Mesenchymal stem cell (in vitro differentiated cells and primary cell): ENCODE data around the gene CTSF.
A peak's percentile ranks its signal among the peaks of the same experiment; 100 is the strongest.

ENCODE experiments used
- DNase-seq: peaks from one replicate; pipeline ENCODE4 v3.0.0-alpha.2; 2013
- H2AFZ ChIP-seq: one replicate; pipeline ENCODE4 v1.6.1; 2013; ENCODE audit warnings: low read depth, mild to moderate bottlenecking, control low read depth, inconsistent platforms, low read length, moderate library complexity
- H2AK5ac ChIP-seq: 2 replicates; pipeline ENCODE4 v1.6.1; 2013; ENCODE audit warnings: low read length, moderate library complexity, mild to moderate bottlenecking, inconsistent platforms; ENCODE audit not compliant: severe bottlenecking
- H2BK120ac ChIP-seq: one replicate; pipeline ENCODE4 v1.6.1; 2013; ENCODE audit warnings: low read depth, mild to moderate bottlenecking, inconsistent platforms, low read length, moderate library complexity
- H2BK12ac ChIP-seq, 2 experiments: one replicate each; pipeline ENCODE4 v1.6.1; 2013; ENCODE audit warnings: inconsistent platforms in 2 of 2, low read length in 2 of 2, mild to moderate bottlenecking in 2 of 2, moderate library complexity in 2 of 2, control low read depth in 1 of 2
- H2BK15ac ChIP-seq: one replicate; pipeline ENCODE4 v1.6.1; 2013; ENCODE audit warnings: mild to moderate bottlenecking, low read depth, inconsistent platforms; ENCODE audit not compliant: poor library complexity, severe bottlenecking
- H2BK5ac ChIP-seq: 2 replicates; pipeline ENCODE4 v1.6.1; 2013; ENCODE audit warnings: low read depth, mild to moderate bottlenecking, low read length, control low read depth, inconsistent platforms; ENCODE audit not compliant: poor library complexity, severe bottlenecking
- H3K14ac ChIP-seq, 2 experiments: one replicate each; pipeline ENCODE4 v1.6.1; 2013; ENCODE audit warnings: inconsistent platforms in 2 of 2, low read length in 2 of 2, control low read depth in 1 of 2, mild to moderate bottlenecking in 1 of 2, moderate library complexity in 1 of 2
- H3K18ac ChIP-seq, 2 experiments: one replicate each; pipeline ENCODE4 v1.6.1; 2013; ENCODE audit warnings: inconsistent platforms in 2 of 2, low read length in 2 of 2, control low read depth in 1 of 2, low read depth in 1 of 2, mild to moderate bottlenecking in 1 of 2
- H3K23ac ChIP-seq, 2 experiments: one replicate each; pipeline ENCODE4 v1.6.1; 2013; ENCODE audit warnings: inconsistent platforms in 2 of 2, low read length in 2 of 2, mild to moderate bottlenecking in 2 of 2, moderate library complexity in 2 of 2, control low read depth in 1 of 2
- H3K27ac ChIP-seq: 2 replicates; pipeline ENCODE4 v1.5.1; 2013; ENCODE audit warnings: mild to moderate bottlenecking, moderate library complexity, low read length, control low read depth, inconsistent platforms; ENCODE audit not compliant: poor library complexity, severe bottlenecking
- H3K27me3 ChIP-seq, 2 experiments: 2 replicates each; pipeline versions ENCODE4 v1.6.1 to v1.7.0; 2013; ENCODE audit warnings: low read length in 2 of 2, mild to moderate bottlenecking in 2 of 2, moderate library complexity in 2 of 2, control low read depth in 1 of 2, inconsistent platforms in 1 of 2; ENCODE audit not compliant: control insufficient read depth in 1 of 2, insufficient read depth in 1 of 2
- H3K36me3 ChIP-seq, 2 experiments: 2 replicates each; pipeline versions ENCODE4 v1.6.1 to v1.7.0; 2013; ENCODE audit warnings: low read length in 2 of 2, control low read depth in 1 of 2, inconsistent platforms in 1 of 2, low read depth in 1 of 2, mild to moderate bottlenecking in 1 of 2; ENCODE audit not compliant: insufficient read depth in 2 of 2, control insufficient read depth in 1 of 2
- H3K4ac ChIP-seq, 2 experiments: one replicate each; pipeline ENCODE4 v1.6.1; 2013; ENCODE audit warnings: inconsistent platforms in 2 of 2, low read length in 2 of 2, mild to moderate bottlenecking in 2 of 2, moderate library complexity in 2 of 2, control low read depth in 1 of 2, low read depth in 1 of 2
- H3K4me1 ChIP-seq: 2 replicates; pipeline ENCODE4 v1.6.1; 2013; ENCODE audit warnings: low read depth, low read length, control low read depth; ENCODE audit not compliant: control insufficient read depth, insufficient read depth
- H3K4me2 ChIP-seq: 2 replicates; pipeline ENCODE4 v1.6.1; 2013; ENCODE audit warnings: low read length, mild to moderate bottlenecking, inconsistent platforms; ENCODE audit not compliant: poor library complexity, severe bottlenecking
- H3K4me3 ChIP-seq, 2 experiments: 2 replicates each; pipeline versions ENCODE4 v1.5.1 to v1.7.0; 2013; ENCODE audit warnings: low read length in 2 of 2, mild to moderate bottlenecking in 2 of 2, control low read depth in 1 of 2, low read depth in 1 of 2; ENCODE audit not compliant: insufficient read depth in 1 of 2
- H3K79me1 ChIP-seq: replicated peaks from 2 replicates; pipeline ENCODE4 v1.6.1; 2013; ENCODE audit warnings: mild to moderate bottlenecking, control low read depth, low read length, inconsistent platforms; ENCODE audit not compliant: poor library complexity, severe bottlenecking
- H3K9ac ChIP-seq: 2 replicates; pipeline ENCODE4 v1.7.0; 2013; ENCODE audit warnings: mild to moderate bottlenecking, low read length, moderate library complexity
- H3K9me3 ChIP-seq: 2 replicates; pipeline ENCODE4 v1.7.0; 2013; ENCODE audit warnings: mild to moderate bottlenecking, low read length; ENCODE audit not compliant: control insufficient read depth
- H4K8ac ChIP-seq: one replicate; pipeline ENCODE4 v1.6.1; 2013; ENCODE audit warnings: inconsistent platforms, mild to moderate bottlenecking, low read length, moderate library complexity
- H4K91ac ChIP-seq: one replicate; pipeline ENCODE4 v1.6.1; 2013; ENCODE audit warnings: mild to moderate bottlenecking, low read length, inconsistent platforms
- WGBS: methylation state at CpG from one replicate; pipeline ENCODE4 v1.1.7; 2013; ENCODE audit warnings: mixed read lengths; 5-methylcytosine and 5-hydroxymethylcytosine counted together

CTSF gene

DNA sequence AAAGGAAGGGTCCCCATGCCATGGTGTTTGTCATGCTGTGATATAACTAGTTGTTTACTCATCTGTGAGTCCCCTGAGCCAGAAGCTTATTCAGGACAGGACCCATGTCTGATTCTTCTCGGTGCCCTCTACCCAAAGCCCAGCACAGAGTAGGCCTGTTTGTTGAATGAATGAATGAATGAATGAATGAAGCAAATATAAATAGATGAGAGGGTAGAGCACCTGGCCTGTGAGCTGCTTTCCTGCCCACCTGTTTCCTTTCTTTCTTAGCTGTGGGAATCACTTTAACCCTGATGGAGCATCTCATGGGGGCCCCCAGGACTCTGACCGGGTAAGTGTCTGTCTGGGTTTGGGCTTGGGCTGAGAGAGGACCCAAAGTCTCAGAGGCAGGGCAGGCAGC is 31.8 kb upstream of the CTSF start:
- Histone ChIP-seq H2BK120ac (no peak overlapping the region), H2AK5ac (no peak overlapping the region), H3K4me3 (peak overlapping the region in 1 of 2 experiments; percentile 27), H3K9ac (peak overlapping the region; percentile 42), H3K79me1 (peaks cover 21% of the 10 kb centered on the region), H2BK15ac (no peak overlapping the region), H3K4me2 (no peak overlapping the region), H3K9me3 (no peaks in the 10 kb centered on the region), H3K18ac (no peak overlapping the region), H3K23ac (no peak overlapping the region), H3K14ac (no peak overlapping the region), H3K27ac (peak overlapping the region; percentile 43), H3K4ac (no peak overlapping the region), H2BK12ac (no peak overlapping the region), H3K36me3 (peaks cover 39 to 42% of the 10 kb centered on the region in 2 experiments), H4K91ac (no peak overlapping the region), H3K4me1 (peaks cover 17% of the 10 kb centered on the region), H4K8ac (no peak overlapping the region), H2BK5ac (no peak overlapping the region), H3K27me3 (no peaks in the 10 kb centered on the region), H2AFZ (no peak overlapping the region)
- no peak for DNase-seq
- WGBS: 97% methylated on average over 2 of the region's 2 CpGs

DNA sequence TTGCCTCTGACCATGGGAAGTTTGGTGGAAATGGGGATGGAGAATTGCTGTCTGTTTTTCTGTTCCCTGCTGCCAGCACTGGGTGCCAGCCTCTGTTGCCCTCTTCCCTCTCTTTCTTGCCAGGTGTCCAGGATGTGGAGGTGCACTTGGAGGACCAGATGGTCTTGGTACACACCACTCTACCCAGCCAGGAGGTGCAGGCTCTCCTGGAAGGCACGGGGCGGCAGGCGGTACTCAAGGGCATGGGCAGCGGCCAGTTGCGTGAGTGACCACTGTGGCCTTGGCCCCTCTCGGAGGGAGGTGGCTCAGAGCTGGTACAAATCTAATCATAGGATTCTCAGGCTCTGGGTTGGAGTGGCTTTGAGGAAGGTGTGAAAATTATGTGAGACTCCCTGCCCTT is 30.6 kb upstream of the CTSF start:
- H2BK120ac ChIP-seq: no peak overlapping the region
- peak overlapping the region in 1 of 2 experiments; percentile 10 for H3K14ac ChIP-seq
- H3K27ac ChIP-seq: no peak overlapping the region
- no peak overlapping the region for H2AK5ac ChIP-seq
- H3K23ac ChIP-seq: no peak overlapping the region
- H3K18ac ChIP-seq: no peak overlapping the region
- peaks cover 21% of the 10 kb centered on the region for H3K79me1 ChIP-seq
- H4K8ac ChIP-seq: no peak overlapping the region
- no peak overlapping the region for H2AFZ ChIP-seq
- H3K9ac ChIP-seq: no peak overlapping the region
- no peaks in the 10 kb centered on the region for H3K27me3 ChIP-seq
- H2BK5ac ChIP-seq: no peak overlapping the region
- no peak overlapping the region for H4K91ac ChIP-seq
- no peak overlapping the region for H2BK12ac ChIP-seq
- no peak overlapping the region for H3K4me2 ChIP-seq
- no peaks in the 10 kb centered on the region for H3K9me3 ChIP-seq
- 99% methylated on average over 6 of the region's 6 CpGs for WGBS
- peaks cover 27 to 32% of the 10 kb centered on the region in 2 experiments for H3K36me3 ChIP-seq
- no peak overlapping the region for H2BK15ac ChIP-seq
- no peak overlapping the region for H3K4me3 ChIP-seq
- peaks cover 19% of the 10 kb centered on the region for H3K4me1 ChIP-seq
- no peak overlapping the region for H3K4ac ChIP-seq
- no peak for DNase-seq

DNA sequence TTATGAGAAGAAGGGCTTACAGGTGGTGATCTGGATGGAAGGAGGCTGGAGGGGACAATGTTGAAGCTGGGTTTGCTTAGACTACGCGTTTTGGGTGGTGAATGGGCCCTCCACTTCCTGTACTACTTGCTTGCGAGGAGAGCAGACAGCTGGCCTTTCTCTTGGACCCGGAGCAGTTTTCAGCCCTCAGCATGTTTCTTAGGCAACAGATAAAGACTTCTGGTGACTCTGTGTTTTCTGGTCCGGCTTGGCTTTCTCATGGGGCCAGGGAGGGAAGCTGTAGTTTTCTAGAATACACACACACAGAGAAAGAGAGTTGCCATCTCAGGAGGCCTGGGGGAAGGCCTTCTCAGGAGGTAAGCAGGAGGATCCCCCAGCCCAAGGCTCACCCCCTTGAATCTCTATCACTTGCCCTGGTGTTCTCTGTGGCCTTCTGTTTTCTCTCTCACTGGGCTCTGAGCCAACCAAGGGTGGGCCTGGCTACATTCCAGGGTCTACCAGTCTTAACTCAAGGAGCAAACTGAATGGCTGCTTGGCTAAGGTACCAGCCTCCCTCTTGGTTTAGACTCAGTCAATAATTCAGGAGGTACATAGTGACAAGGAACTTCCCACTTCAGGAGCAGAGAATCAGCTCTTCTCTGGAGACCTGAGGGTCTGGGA is 27.0 kb upstream of the CTSF start:
- Histone ChIP-seq H2AK5ac (no peak overlapping the region), H4K8ac (no peak overlapping the region), H2BK15ac (no peak overlapping the region), H3K36me3 (peaks cover 21 to 23% of the 10 kb centered on the region in 2 experiments), H2BK120ac (no peak overlapping the region), H3K27me3 (no peaks in the 10 kb centered on the region), H2BK12ac (no peak overlapping the region), H2AFZ (no peak overlapping the region), H3K4me1 (peaks cover 21% of the 10 kb centered on the region), H3K9me3 (no peaks in the 10 kb centered on the region), H2BK5ac (no peak overlapping the region), H3K18ac (no peak overlapping the region), H3K27ac (no peak overlapping the region), H3K9ac (peak overlapping the region; percentile 34), H3K4me2 (no peak overlapping the region), H3K79me1 (peaks cover 39% of the 10 kb centered on the region), H3K23ac (peak overlapping the region in 1 of 2 experiments; percentile 18), H3K4ac (no peak overlapping the region), H3K14ac (peak overlapping the region in 1 of 2 experiments; percentile 41), H4K91ac (peak overlapping the region; percentile 63), H3K4me3 (peak overlapping the region in 1 of 2 experiments; percentile 60)
- WGBS: 70% methylated on average over 5 of the region's 5 CpGs
- peak; percentile 84 for DNase-seq

DNA sequence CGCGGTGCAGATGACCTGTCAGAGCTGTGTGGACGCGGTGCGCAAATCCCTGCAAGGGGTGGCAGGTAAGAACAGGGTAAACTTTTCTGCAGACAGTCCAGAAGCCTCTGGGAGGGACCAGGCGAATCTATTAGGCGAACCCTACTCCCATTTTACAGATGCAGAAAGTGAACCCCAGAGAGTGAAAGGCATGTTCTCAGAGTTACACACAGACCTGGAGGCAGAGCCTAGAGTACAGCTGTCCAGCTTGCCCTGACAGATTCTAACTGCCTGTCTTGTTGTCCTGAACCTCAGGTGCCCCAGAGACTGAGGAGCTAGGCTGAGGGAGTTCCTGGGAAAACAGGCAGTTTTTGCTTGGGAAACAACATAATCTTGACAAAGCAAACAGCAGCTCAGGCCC is 25.2 kb upstream of the CTSF start:
- peak overlapping the region; percentile 23 for H2AK5ac ChIP-seq
- H4K8ac ChIP-seq: no peak overlapping the region
- peaks cover 15% of the 10 kb centered on the region for H3K4me1 ChIP-seq
- no peak overlapping the region for H3K27ac ChIP-seq
- H3K23ac ChIP-seq: peak overlapping the region in 1 of 2 experiments; percentile 29
- H3K4me2 ChIP-seq: peak overlapping the region; percentile 86
- H3K14ac ChIP-seq: peak overlapping the region in 1 of 2 experiments; percentile 94
- peak overlapping the region in 1 of 2 experiments; percentile 95 for H3K18ac ChIP-seq
- no peak overlapping the region for H2AFZ ChIP-seq
- H2BK12ac ChIP-seq: no peak overlapping the region
- peaks cover 5 to 9% of the 10 kb centered on the region in 2 experiments for H3K36me3 ChIP-seq
- DNase-seq: no peak
- no peak overlapping the region for H3K4ac ChIP-seq
- no peaks in the 10 kb centered on the region for H3K9me3 ChIP-seq
- peak overlapping the region; percentile 14 for H4K91ac ChIP-seq
- H3K9ac ChIP-seq: peak overlapping the region; percentile 93
- no peak overlapping the region for H2BK120ac ChIP-seq
- no peaks in the 10 kb centered on the region for H3K27me3 ChIP-seq
- 76% methylated on average over 7 of the region's 7 CpGs for WGBS
- no peak overlapping the region for H2BK15ac ChIP-seq
- peaks cover 28% of the 10 kb centered on the region for H3K79me1 ChIP-seq
- peak overlapping the region; percentile 67 to 92 for H3K4me3 ChIP-seq
- H2BK5ac ChIP-seq: no peak overlapping the region
